HG03469 (cell line): ENCODE data around the gene CTNNAL1.
"Not testable (repeated sequence)": the region's sequence is repeated elsewhere in the genome, so short reads cannot be mapped to it uniquely, and the experiment has no call there.

Source experiments
- ATAC-seq: cut with Tn5 transposase; IDR thresholded peaks from one replicate; pipeline ENCODE4 v1.9.1; 2021; ENCODE audit warnings: mild to moderate bottlenecking, moderate library complexity, moderate number of reproducible peaks; ENCODE audit not compliant: unreplicated experiment

The CTNNAL1 gene

GRCh38 chr9:108934323-108934893 is 78.9 kb downstream of the CTNNAL1 start, which contains the start of gene ABITRAM:
Gene ABITRAM (plus strand): TSS chr9:108934400. CDS start chr9:108934487, 87 bp downstream.
- peak; percentile 63 for ATAC-seq

GRCh38 chr9:108933718-108934322 is 79.5 kb downstream of the CTNNAL1 start, which contains the start of gene ELP1:
Gene ELP1 (minus strand): TSS chr9:108934124. CDS start chr9:108931146, 2,978 bp downstream.
- peak; percentile 77 for ATAC-seq

GRCh38 chr9:108933231-108933717 is 80.0 kb downstream of the CTNNAL1 start:
- peak; percentile 7 for ATAC-seq

- no peak for ATAC-seq
These were observed 84.9 kb downstream of the CTNNAL1 start for GRCh38 chr9:108928386-108928785.

GRCh38 chr9:108924466-108924865 is 88.8 kb downstream of the CTNNAL1 start:
- ATAC-seq = no peak

- no peak for ATAC-seq
These were observed 92.1 kb downstream of the CTNNAL1 start for GRCh38 chr9:108921200-108921599.

GRCh38 chr9:108920401-108920800 is 92.9 kb downstream of the CTNNAL1 start:
- not testable (repeated sequence) for ATAC-seq

GRCh38 chr9:108919517-108919916 is 93.8 kb downstream of the CTNNAL1 start:
- no peak for ATAC-seq

GRCh38 chr9:108913391-108913790 is 99.9 kb downstream of the CTNNAL1 start:
- ATAC-seq = no peak

- no peak for ATAC-seq
These were observed 101.5 kb downstream of the CTNNAL1 start for GRCh38 chr9:108911820-108912219.

GRCh38 chr9:108910914-108911313 is 102.4 kb downstream of the CTNNAL1 start:
- no peak for ATAC-seq

- ATAC-seq = no peak
These were observed 102.9 kb downstream of the CTNNAL1 start for GRCh38 chr9:108910402-108910801.

- no peak for ATAC-seq
These were observed 107.8 kb downstream of the CTNNAL1 start for GRCh38 chr9:108905494-108905893.

GRCh38 chr9:108904161-108904560 is 109.1 kb downstream of the CTNNAL1 start:
- ATAC-seq = no peak

GRCh38 chr9:108903420-108904103 is 109.7 kb downstream of the CTNNAL1 start:
- no peak for ATAC-seq

GRCh38 chr9:108900176-108900575 is 113.1 kb downstream of the CTNNAL1 start:
- ATAC-seq = no peak

- ATAC-seq = not testable (repeated sequence)
These were observed 114.1 kb downstream of the CTNNAL1 start for GRCh38 chr9:108899023-108899695.

- no peak for ATAC-seq
These were observed 115.8 kb downstream of the CTNNAL1 start for GRCh38 chr9:108897324-108898096.

GRCh38 chr9:108894225-108894997 is 118.9 kb downstream of the CTNNAL1 start:
- no peak for ATAC-seq
